Panc1 (cell line): Measurements from ENCODE around the gene TMEM134.

Source experiments
- POLR2AphosphoS5 ChIP-seq: IDR thresholded peaks from 2 replicates; pipeline ENCODE4 v1.6.1; 2012; ENCODE audit warnings: mild to moderate bottlenecking, low read depth, low read length, moderate library complexity
- TF ChIP-seq, protein P1 (sequence below): fragments of 450-650 bp; IDR thresholded peaks from 2 replicates; pipeline ENCODE4 v1.5.1; 2017; ENCODE audit warnings: mild to moderate bottlenecking

DNA sequence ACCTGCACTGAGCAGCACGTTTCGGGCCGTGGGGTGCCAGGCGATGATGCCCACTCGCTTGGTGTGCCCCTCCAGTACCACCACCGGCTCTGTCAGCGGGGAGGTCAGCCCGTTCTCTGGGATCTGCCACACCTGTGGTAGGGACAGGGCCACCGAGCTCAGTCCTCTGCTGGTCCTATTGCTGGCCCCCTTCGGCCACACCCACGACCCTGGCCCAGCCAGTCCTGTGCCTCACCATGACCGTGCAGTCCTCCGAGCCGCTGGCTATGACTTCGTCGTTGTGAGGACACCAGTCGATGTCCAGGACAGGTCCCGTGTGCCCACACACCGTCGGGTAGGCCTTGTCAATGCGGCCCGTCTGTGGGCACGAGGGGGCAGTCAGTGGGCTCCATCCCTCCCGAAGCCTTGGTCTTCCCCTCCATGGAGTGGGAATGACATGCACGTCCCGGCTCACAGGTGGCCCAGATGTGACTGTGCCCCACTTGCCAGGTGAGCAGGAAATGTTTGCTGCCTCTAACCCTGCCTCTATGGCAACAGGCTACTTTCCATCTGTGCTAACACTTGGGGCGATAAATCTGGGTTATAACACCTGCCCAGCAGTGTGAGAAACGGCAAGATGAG is 27.2 kb downstream of the TMEM134 start:
- TF ChIP-seq POLR2AphosphoS5: no peak
- TF ChIP-seq, protein P1, sequence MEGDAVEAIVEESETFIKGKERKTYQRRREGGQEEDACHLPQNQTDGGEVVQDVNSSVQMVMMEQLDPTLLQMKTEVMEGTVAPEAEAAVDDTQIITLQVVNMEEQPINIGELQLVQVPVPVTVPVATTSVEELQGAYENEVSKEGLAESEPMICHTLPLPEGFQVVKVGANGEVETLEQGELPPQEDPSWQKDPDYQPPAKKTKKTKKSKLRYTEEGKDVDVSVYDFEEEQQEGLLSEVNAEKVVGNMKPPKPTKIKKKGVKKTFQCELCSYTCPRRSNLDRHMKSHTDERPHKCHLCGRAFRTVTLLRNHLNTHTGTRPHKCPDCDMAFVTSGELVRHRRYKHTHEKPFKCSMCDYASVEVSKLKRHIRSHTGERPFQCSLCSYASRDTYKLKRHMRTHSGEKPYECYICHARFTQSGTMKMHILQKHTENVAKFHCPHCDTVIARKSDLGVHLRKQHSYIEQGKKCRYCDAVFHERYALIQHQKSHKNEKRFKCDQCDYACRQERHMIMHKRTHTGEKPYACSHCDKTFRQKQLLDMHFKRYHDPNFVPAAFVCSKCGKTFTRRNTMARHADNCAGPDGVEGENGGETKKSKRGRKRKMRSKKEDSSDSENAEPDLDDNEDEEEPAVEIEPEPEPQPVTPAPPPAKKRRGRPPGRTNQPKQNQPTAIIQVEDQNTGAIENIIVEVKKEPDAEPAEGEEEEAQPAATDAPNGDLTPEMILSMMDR: no peak
